Measurements from ENCODE around the gene ITM2C. TPM values are rescaled to one million over a fixed set of nuclear protein-coding genes. Genes with fewer than 3 reads are reported as not detected.

The ITM2C gene
- total RNA-seq, 8 experiments from 2014 or later, result 25.9 to 442 (median 57.6) TPM

- Histone ChIP-seq H3K4me1 (replicated peaks in 1 of 2) (peaks cover 0 to 11% of the 10 kb centered on the region in 2 donors), H3K27ac (no peak overlapping the region), H3K4me3 (no peak overlapping the region)
- ATAC-seq (replicated peaks in 6 of 8), result no peak
- WGBS, 10 experiments, result 38 to 100% (median 80%) methylated on average over 1 to 10 of the region's 13 CpGs; no CpG with 5 or more reads in 3 of the 10 experiments
- in situ Hi-C loops (cut with MboI; ENCODE audit: low pct_unique_long_range_greater_than_20kb in 2 of 9, low sequenced_read_pairs in 9 of 9, unreplicated experiment in 9 of 9), result no loop called here
Observed at GRCh38 chr2:230910546-230911177, 45.9 kb downstream of the ITM2C start.

- Histone ChIP-seq H3K27ac (no peak overlapping the region), H3K4me1 (replicated peaks in 1 of 2) (peaks cover 0 to 11% of the 10 kb centered on the region in 2 donors), H3K4me3 (no peak overlapping the region)
- 46 to 100% (median 81%) methylated on average over 1 to 3 of the region's 5 CpGs; no CpG with 5 or more reads in 6 of the 10 experiments for WGBS, 10 experiments
- in situ Hi-C loops (cut with MboI; ENCODE audit: low pct_unique_long_range_greater_than_20kb in 2 of 9, low sequenced_read_pairs in 9 of 9, unreplicated experiment in 9 of 9), result no loop called here
- ATAC-seq (replicated peaks in 6 of 8), result no peak
Observed at GRCh38 chr2:230912046-230912445, 47.3 kb downstream of the ITM2C start.

DNA sequence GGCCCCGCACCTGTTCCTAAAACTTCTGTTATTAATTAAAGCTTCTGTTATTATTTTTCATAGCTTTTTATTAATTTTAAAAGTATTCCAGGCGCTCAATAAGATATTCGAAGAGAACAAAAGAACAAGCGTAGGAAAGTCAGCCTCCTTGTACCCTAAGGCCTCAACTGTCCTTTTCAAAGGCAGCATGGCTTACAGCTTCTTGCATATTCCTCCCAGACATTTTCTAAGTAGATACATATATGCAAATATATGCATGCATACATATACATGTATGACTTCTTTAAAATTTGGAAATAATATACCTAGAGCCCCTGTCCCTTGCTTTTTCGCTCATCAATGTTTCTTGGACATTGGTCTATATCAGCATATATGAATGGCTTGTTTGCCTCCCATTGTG, 48.0 kb downstream of the ITM2C start:
- peak in 2 of 8 experiments; percentile 11 to 92 for ATAC-seq (replicated peaks in 6 of 8)
- Histone ChIP-seq H3K4me3 (no peak overlapping the region), H3K27ac (no peak overlapping the region), H3K4me1 (replicated peaks in 1 of 2) (peaks cover 0 to 11% of the 10 kb centered on the region in 2 donors)
- in situ Hi-C loops (cut with MboI; ENCODE audit: low pct_unique_long_range_greater_than_20kb in 2 of 9, low sequenced_read_pairs in 9 of 9, unreplicated experiment in 9 of 9), result no loop called here
- 28 to 100% (median 78%) methylated on average over 2 to 5 of the region's 5 CpGs; no CpG with 5 or more reads in 1 of the 10 experiments for WGBS, 10 experiments

DNA sequence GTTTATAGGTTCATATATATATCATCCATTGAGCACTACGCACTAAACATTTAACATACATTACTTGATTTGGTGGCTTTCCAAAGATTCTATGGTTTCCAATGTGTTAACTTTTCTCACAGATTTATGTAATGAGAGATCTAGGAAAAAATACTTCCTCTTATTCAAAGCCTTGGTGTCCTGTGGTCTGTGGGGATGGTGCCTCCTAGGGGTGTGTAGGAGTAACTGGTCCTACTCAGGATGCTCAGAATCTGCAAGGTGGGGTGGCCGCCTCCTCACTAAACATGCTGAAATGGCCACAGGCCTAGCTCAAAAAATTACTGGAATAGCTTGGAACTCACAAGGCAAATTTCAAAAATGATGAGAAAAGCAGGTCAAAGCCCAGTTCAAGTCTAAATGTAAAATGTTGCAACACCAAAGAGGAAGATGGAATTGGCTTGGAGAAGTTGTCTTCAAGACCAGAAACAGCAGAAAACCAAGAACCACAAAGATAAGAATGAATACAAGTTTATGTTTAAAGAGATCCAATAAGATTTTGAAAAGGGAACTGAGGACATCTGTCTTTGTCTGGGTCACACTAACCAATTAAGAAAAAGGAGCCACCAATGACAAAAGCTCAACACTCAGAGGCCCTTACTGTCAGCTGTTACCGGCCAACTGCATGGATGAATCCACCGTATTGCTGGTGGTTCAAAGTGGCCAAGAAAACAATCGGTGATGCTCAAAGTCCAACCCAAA, 48.8 kb downstream of the ITM2C start:
- WGBS, 10 experiments, result 76 to 100% (median 92%) methylated on average over 1 to 5 of the region's 5 CpGs
- Histone ChIP-seq H3K4me3 (no peak overlapping the region), H3K27ac (no peak overlapping the region), H3K4me1 (replicated peaks in 1 of 2) (peaks cover 0 to 8% of the 10 kb centered on the region in 2 donors)
- peak in 1 of 8 experiments; percentile 10 for ATAC-seq (replicated peaks in 6 of 8)
- in situ Hi-C loops (cut with MboI; ENCODE audit: low pct_unique_long_range_greater_than_20kb in 2 of 9, low sequenced_read_pairs in 9 of 9, unreplicated experiment in 9 of 9), result no loop called here

DNA sequence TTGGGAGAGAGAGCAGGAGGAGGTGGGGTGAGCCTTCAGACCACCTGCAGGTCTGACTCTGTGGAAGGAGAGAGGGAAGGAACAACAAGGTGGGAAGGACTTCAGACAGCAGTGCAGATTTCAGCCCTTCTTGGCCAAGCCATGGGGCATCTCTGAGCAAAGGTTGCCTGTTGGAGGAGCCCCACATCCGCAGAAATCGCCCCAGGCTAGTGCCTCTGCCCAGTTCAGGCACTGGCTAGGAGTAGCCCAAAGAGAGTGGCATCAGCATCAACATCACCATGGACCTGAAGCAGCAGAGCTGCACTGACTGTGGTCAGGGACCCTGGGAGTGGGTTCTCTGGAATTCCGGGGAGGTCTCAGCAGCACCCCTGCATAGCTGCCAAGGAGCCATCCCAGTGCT, 50.1 kb downstream of the ITM2C start:
- 20 to 100% methylated on average over 1 of the region's 3 CpGs; no CpG with 5 or more reads in 8 of the 10 experiments for WGBS, 10 experiments
- no peak overlapping the region for H3K27ac ChIP-seq
- in situ Hi-C loops (cut with MboI; ENCODE audit: low pct_unique_long_range_greater_than_20kb in 2 of 9, low sequenced_read_pairs in 9 of 9, unreplicated experiment in 9 of 9), result no loop called here
- no peak overlapping the region for H3K4me3 ChIP-seq
- no peak for ATAC-seq (replicated peaks in 6 of 8)
- peaks cover 0 to 6% of the 10 kb centered on the region in 2 donors for H3K4me1 ChIP-seq (replicated peaks in 1 of 2)

- peaks cover 2 to 6% of the 10 kb centered on the region in 2 donors for H3K4me1 ChIP-seq (replicated peaks in 1 of 2)
- in situ Hi-C loops (cut with MboI; ENCODE audit: low pct_unique_long_range_greater_than_20kb in 2 of 9, low sequenced_read_pairs in 9 of 9, unreplicated experiment in 9 of 9), result no loop called here
- WGBS, 10 experiments, result 0 to 40% (median 20%) methylated on average over 1 to 4 of the region's 6 CpGs; no CpG with 5 or more reads in 2 of the 10 experiments
- ATAC-seq (replicated peaks in 6 of 8), result peak in 7 of 8 experiments; percentile 32 to 87 (median 57)
- no peak overlapping the region for H3K4me3 ChIP-seq
- no peak overlapping the region for H3K27ac ChIP-seq
Observed at GRCh38 chr2:230915319-230915718, 50.6 kb downstream of the ITM2C start.

- in situ Hi-C loops (cut with MboI; ENCODE audit: low pct_unique_long_range_greater_than_20kb in 2 of 9, low sequenced_read_pairs in 9 of 9, unreplicated experiment in 9 of 9), result no loop called here
- Histone ChIP-seq H3K4me3 (no peak overlapping the region), H3K27ac (no peak overlapping the region), H3K4me1 (replicated peaks in 1 of 2) (peaks cover 3 to 6% of the 10 kb centered on the region in 2 donors)
- 47 to 100% (median 90%) methylated on average over 1 to 7 of the region's 7 CpGs for WGBS, 10 experiments
- no peak for ATAC-seq (replicated peaks in 6 of 8)
Observed at GRCh38 chr2:230916218-230916617, 51.5 kb downstream of the ITM2C start.

DNA sequence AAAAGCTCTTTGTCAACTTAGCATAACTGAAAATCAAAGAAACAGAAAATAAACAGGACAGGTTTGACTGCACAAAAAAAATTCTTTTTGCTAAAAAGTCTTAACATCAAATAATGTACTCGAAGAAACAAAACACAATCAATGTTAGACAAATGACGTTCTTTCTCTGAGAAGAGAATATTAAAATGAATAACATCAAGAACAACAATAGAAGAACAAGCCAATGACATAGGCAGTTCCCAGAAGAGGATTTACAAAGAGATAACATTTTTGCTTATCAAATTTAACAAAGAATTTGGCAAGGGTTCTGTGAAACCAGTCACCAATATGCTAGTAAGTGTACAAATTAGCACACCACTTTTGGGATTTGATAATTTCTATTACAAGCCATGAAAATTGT, 54.5 kb downstream of the ITM2C start:
- ATAC-seq (replicated peaks in 6 of 8), result no peak
- in situ Hi-C loops (cut with MboI; ENCODE audit: low pct_unique_long_range_greater_than_20kb in 2 of 9, low sequenced_read_pairs in 9 of 9, unreplicated experiment in 9 of 9), result no loop called here
- Histone ChIP-seq H3K27ac (no peak overlapping the region), H3K4me1 (replicated peaks in 1 of 2) (peaks cover 3 to 6% of the 10 kb centered on the region in 2 donors), H3K4me3 (no peak overlapping the region)
- 40 to 100% (median 85%) methylated on average over 1 to 2 of the region's 2 CpGs for WGBS, 10 experiments

- peaks cover 3 to 6% of the 10 kb centered on the region in 2 donors for H3K4me1 ChIP-seq (replicated peaks in 1 of 2)
- H3K4me3 ChIP-seq, result no peak overlapping the region
- in situ Hi-C loops (cut with MboI; ENCODE audit: low pct_unique_long_range_greater_than_20kb in 2 of 9, low sequenced_read_pairs in 9 of 9, unreplicated experiment in 9 of 9), result no loop called here
- H3K27ac ChIP-seq, result no peak overlapping the region
- WGBS, 10 experiments, result 14 to 100% (median 57%) methylated on average over 1 to 2 of the region's 2 CpGs; no CpG with 5 or more reads in 1 of the 10 experiments
- ATAC-seq (replicated peaks in 6 of 8), result no peak
Observed at GRCh38 chr2:230919681-230920080, 54.9 kb downstream of the ITM2C start.

- Histone ChIP-seq H3K4me3 (no peak overlapping the region), H3K4me1 (replicated peaks in 1 of 2) (peaks cover 3 to 4% of the 10 kb centered on the region in 2 donors), H3K27ac (no peak overlapping the region)
- ATAC-seq (replicated peaks in 6 of 8), result no peak
- 0 to 94% (median 42%) methylated on average over 1 to 2 of the region's 2 CpGs; no CpG with 5 or more reads in 1 of the 10 experiments for WGBS, 10 experiments
- in situ Hi-C loops (cut with MboI; ENCODE audit: low pct_unique_long_range_greater_than_20kb in 2 of 9, low sequenced_read_pairs in 9 of 9, unreplicated experiment in 9 of 9), result no loop called here
Observed at GRCh38 chr2:230920167-230920566, 55.4 kb downstream of the ITM2C start.

- in situ Hi-C loops (cut with MboI; ENCODE audit: low pct_unique_long_range_greater_than_20kb in 2 of 9, low sequenced_read_pairs in 9 of 9, unreplicated experiment in 9 of 9), result no loop called here
- no peak overlapping the region for H3K27ac ChIP-seq
- 40 to 100% (median 75%) methylated on average over 1 to 8 of the region's 11 CpGs; no CpG with 5 or more reads in 1 of the 10 experiments for WGBS, 10 experiments
Observed at GRCh38 chr2:230921806-230922595, 57.3 kb downstream of the ITM2C start.

DNA sequence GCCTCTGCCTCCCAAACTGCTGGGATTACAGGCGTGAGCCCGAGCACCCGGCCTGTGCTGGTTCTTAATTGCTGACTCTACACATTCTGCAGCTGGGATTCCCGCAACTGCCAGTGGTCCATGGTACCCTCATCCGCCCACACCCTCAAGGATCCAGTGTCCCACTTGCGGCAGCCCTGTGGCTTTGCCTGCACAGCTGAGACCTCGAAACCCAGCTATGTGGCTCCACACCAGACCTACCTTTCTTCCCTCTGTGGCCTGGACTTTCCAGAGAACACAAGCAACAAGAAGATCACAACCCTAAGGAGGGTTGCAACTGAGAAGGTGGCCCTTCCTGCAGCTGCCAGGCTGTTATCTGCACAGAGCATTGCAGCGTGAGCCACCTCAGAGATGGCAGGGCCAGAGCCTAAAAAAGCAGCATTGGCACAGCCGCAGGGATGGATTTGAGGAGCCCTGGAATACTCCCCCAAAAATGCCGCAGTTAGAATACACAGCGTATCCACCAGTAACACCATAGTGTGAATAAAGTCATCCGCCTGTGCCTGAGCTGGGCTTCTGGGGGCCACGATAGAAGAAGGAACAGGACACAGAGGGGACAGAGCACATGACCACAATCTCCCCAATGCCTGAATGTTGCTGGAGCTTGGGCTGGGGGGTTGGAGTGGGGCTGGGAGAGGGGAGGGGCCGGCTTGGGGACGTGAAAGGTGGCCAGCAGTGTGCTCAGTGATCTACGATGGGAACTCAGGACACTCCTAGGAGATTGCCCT, 58.4 kb downstream of the ITM2C start:
- no peak for ATAC-seq (replicated peaks in 6 of 8)
- 60 to 100% (median 87%) methylated on average over 2 to 12 of the region's 16 CpGs; no CpG with 5 or more reads in 3 of the 10 experiments for WGBS, 10 experiments
- Histone ChIP-seq H3K27ac (no peak overlapping the region), H3K4me3 (no peak overlapping the region), H3K4me1 (replicated peaks in 1 of 2) (peaks cover 0 to 3% of the 10 kb centered on the region in 2 donors)
- in situ Hi-C loops (cut with MboI; ENCODE audit: low pct_unique_long_range_greater_than_20kb in 2 of 9, low sequenced_read_pairs in 9 of 9, unreplicated experiment in 9 of 9), result no loop called here

More at GRCh38 chr2:230921806-230922595, 57.3 kb downstream of the ITM2C start:
- H3K4me3 ChIP-seq, result no peak overlapping the region
- no peak for ATAC-seq (replicated peaks in 6 of 8)
- H3K4me1 ChIP-seq (replicated peaks in 1 of 2), result peaks cover 0 to 3% of the 10 kb centered on the region in 2 donors

All from motor neuron (in vitro differentiated cells).